SK-N-SH treated with all-trans-retinoic acid at 6 μM for 48 hours (cell line): ENCODE results near the gene URB1.

Experiments
- ATAC-seq: fragments of 200-7000 bp; cut with Tn5 transposase; 3 replicates; pipeline ENCODE4 v1.9.1; 2020; ENCODE audit warnings: mild to moderate bottlenecking, moderate library complexity
- ARNTL ChIP-seq: fragments of 450-650 bp; formaldehyde crosslinking; IDR thresholded peaks from 2 replicates; pipeline ENCODE4 v1.5.0; 2020; ENCODE audit warnings: low read depth, mild to moderate bottlenecking, moderate library complexity, borderline replicate concordance
- BACH2 ChIP-seq: fragments of 250-450 bp; sonication (Bioruptor Pico); IDR thresholded peaks from 2 replicates; pipeline ENCODE4 v1.9.0; 2021; ENCODE audit warnings: mild to moderate bottlenecking, borderline replicate concordance
- CSDC2 ChIP-seq: fragments of 250-450 bp; sonication (Bioruptor Pico); IDR thresholded peaks from 2 replicates; pipeline ENCODE4 v1.5.0; 2020; ENCODE audit warnings: mild to moderate bottlenecking, moderate library complexity
- ESRRG ChIP-seq: fragments of 250-450 bp; sonication (Bioruptor Pico); IDR thresholded peaks from 2 replicates; pipeline ENCODE4 v1.6.1; 2021; ENCODE audit warnings: mild to moderate bottlenecking
- ISL1 ChIP-seq: fragments of 250-450 bp; sonication (Bioruptor Pico); IDR thresholded peaks from 2 replicates; pipeline ENCODE4 v2.1.2; 2022; ENCODE audit warnings: mild to moderate bottlenecking, moderate library complexity
- OSR1 ChIP-seq: fragments of 250-450 bp; sonication (Bioruptor Pico); IDR thresholded peaks from 2 replicates; pipeline ENCODE4 v1.8.0; 2022; ENCODE audit warnings: moderate library complexity, mild to moderate bottlenecking, inconsistent platforms
- PATZ1 ChIP-seq: fragments of 250-450 bp; sonication (Bioruptor Pico); IDR thresholded peaks from 2 replicates; pipeline ENCODE4 v1.8.0; 2020; ENCODE audit warnings: mild to moderate bottlenecking, moderate library complexity, borderline replicate concordance
- PPARA ChIP-seq: fragments of 250-450 bp; sonication (Bioruptor Pico); IDR thresholded peaks from 2 replicates; pipeline ENCODE4 v1.5.0; 2020; ENCODE audit warnings: mild to moderate bottlenecking, borderline replicate concordance
- RARB ChIP-seq: fragments of 250-450 bp; sonication (Bioruptor Pico); IDR thresholded peaks from 2 replicates; pipeline ENCODE4 v1.8.0; 2021; ENCODE audit warnings: mild to moderate bottlenecking, moderate library complexity
- SNAI2 ChIP-seq: fragments of 250-450 bp; sonication (Bioruptor Pico); IDR thresholded peaks from 2 replicates; pipeline ENCODE4 v1.5.0; 2020; ENCODE audit warnings: mild to moderate bottlenecking, moderate library complexity
- TCF4 ChIP-seq: fragments of 250-450 bp; sonication (Bioruptor Pico); IDR thresholded peaks from 2 replicates; pipeline ENCODE4 v1.8.0; 2021; ENCODE audit warnings: mild to moderate bottlenecking, moderate library complexity, borderline replicate concordance
- TOX ChIP-seq: fragments of 250-450 bp; sonication (Bioruptor Pico); IDR thresholded peaks from 2 replicates; pipeline ENCODE4 v1.8.0; 2021; ENCODE audit warnings: mild to moderate bottlenecking, moderate library complexity, borderline replicate concordance
- TSHZ2 ChIP-seq: fragments of 250-450 bp; sonication (Bioruptor Pico); IDR thresholded peaks from 2 replicates; pipeline ENCODE4 v1.5.0; 2020; ENCODE audit warnings: mild to moderate bottlenecking, moderate library complexity
- ZC3H10 ChIP-seq: fragments of 250-450 bp; sonication (Bioruptor Pico); IDR thresholded peaks from 2 replicates; pipeline ENCODE4 v1.5.1; 2021; ENCODE audit warnings: mild to moderate bottlenecking, moderate library complexity
- ZFP3 ChIP-seq: fragments of 250-450 bp; sonication (Bioruptor Pico); IDR thresholded peaks from 2 replicates; pipeline ENCODE4 v1.5.0; 2020; ENCODE audit warnings: mild to moderate bottlenecking, moderate library complexity
- ZFP30 ChIP-seq: fragments of 450-650 bp; formaldehyde crosslinking; IDR thresholded peaks from 2 replicates; pipeline ENCODE4 v1.5.0; 2022; ENCODE audit warnings: mild to moderate bottlenecking, moderate library complexity
- ZNF565 ChIP-seq: fragments of 450-650 bp; formaldehyde crosslinking; conservative IDR thresholded peaks from 2 replicates; pipeline ENCODE4 v1.5.0; 2020; ENCODE audit warnings: low read depth, mild to moderate bottlenecking, moderate library complexity
- ZNF70 ChIP-seq: fragments of 450-650 bp; formaldehyde crosslinking; IDR thresholded peaks from 2 replicates; pipeline ENCODE4 v1.5.0; 2020; ENCODE audit warnings: mild to moderate bottlenecking, moderate library complexity
- ZNF8 ChIP-seq: fragments of 450-650 bp; formaldehyde crosslinking; IDR thresholded peaks from 2 replicates; pipeline ENCODE4 v1.5.0; 2020; ENCODE audit warnings: mild to moderate bottlenecking, moderate library complexity

URB1 gene

GRCh38 chr21:32303385-32303784 lies 89.4 kb downstream of the URB1 start:
- TF ChIP-seq PATZ1 (CRISPR knock-in tag) (no peak), RARB (CRISPR knock-in tag) (no peak), TSHZ2 (no peak), ARNTL (no peak), OSR1 (no peak), ESRRG (CRISPR knock-in tag) (no peak)
- no peak for ATAC-seq

- no peak for ATAC-seq
- TF ChIP-seq ZFP3 (CRISPR knock-in tag), result no peak
- TF ChIP-seq ZNF8 (CRISPR knock-in tag), result no peak
- TF ChIP-seq ISL1 (CRISPR knock-in tag), result no peak
- TF ChIP-seq ZNF70 (CRISPR knock-in tag), result no peak
- TF ChIP-seq, all 23 proteins: peak for 0
Measured at GRCh38 chr21:32302560-32302959, 90.3 kb downstream of the URB1 start.

GRCh38 chr21:32301596-32301995 lies 91.2 kb downstream of the URB1 start:
- ATAC-seq, result no peak
- TF ChIP-seq PPARA (no peak), TOX (CRISPR knock-in tag) (no peak), BACH2 (CRISPR knock-in tag) (no peak), TCF4 (CRISPR knock-in tag) (no peak), CSDC2 (CRISPR knock-in tag) (no peak), ZFP30 (no peak), ARNTL (no peak), ZNF8 (CRISPR knock-in tag) (no peak), TSHZ2 (no peak), ZNF70 (CRISPR knock-in tag) (no peak), SNAI2 (CRISPR knock-in tag) (no peak), ESRRG (CRISPR knock-in tag) (no peak)

- no peak for TF ChIP-seq BACH2 (CRISPR knock-in tag)
- no peak for TF ChIP-seq ESRRG (CRISPR knock-in tag)
- TF ChIP-seq CSDC2 (CRISPR knock-in tag), result no peak
- TF ChIP-seq ZNF70 (CRISPR knock-in tag), result no peak
- TF ChIP-seq ZC3H10 (CRISPR knock-in tag), result no peak
- TF ChIP-seq ZNF565 (CRISPR knock-in tag), result no peak
- no peak for TF ChIP-seq RARB (CRISPR knock-in tag)
- no peak for TF ChIP-seq TCF4 (CRISPR knock-in tag)
- no peak for ATAC-seq
Measured at GRCh38 chr21:32300117-32300681, 92.6 kb downstream of the URB1 start.

GRCh38 chr21:32299695-32300094 lies 93.1 kb downstream of the URB1 start:
- TF ChIP-seq RARB (CRISPR knock-in tag), result no peak
- no peak for TF ChIP-seq ZC3H10 (CRISPR knock-in tag)
- no peak for TF ChIP-seq PPARA
- TF ChIP-seq BACH2 (CRISPR knock-in tag), result no peak
- no peak for TF ChIP-seq TOX (CRISPR knock-in tag)
- no peak for TF ChIP-seq ISL1 (CRISPR knock-in tag)
- no peak for TF ChIP-seq ZNF565 (CRISPR knock-in tag)
- TF ChIP-seq ESRRG (CRISPR knock-in tag), result no peak
- no peak for TF ChIP-seq ZNF8 (CRISPR knock-in tag)
- no peak for ATAC-seq
